GM13977 (cell line): ENCODE data around the gene NAXE.

Experiments
- DNase-seq: peaks from one replicate; pipeline ENCODE4 v3.0.0; 2012; ENCODE audit warnings: low spot score
- CTCF ChIP-seq: IDR thresholded peaks from 2 replicates; pipeline ENCODE4 v1.5.1; 2012; ENCODE audit warnings: mild to moderate bottlenecking, control low read depth; ENCODE audit not compliant: insufficient read depth; ENCODE audit errors: extremely low read depth, missing control alignments
- in situ Hi-C: fragments of 300-500 bp; cut with MboI; formaldehyde crosslinking; loops from one replicate; pipeline ENCODE4 v1.12.0; 2022; ENCODE audit warnings: low sequenced_read_pairs, low pct_unique_long_range_greater_than_20kb, mixed read lengths, inconsistent platforms; ENCODE audit not compliant: unreplicated experiment

The NAXE gene

GRCh38 chr1:156590326-156591180 is 1.0 kb upstream of the NAXE start:
- in situ Hi-C loops: no loop called here
- no peak for DNase-seq
- no peak for TF ChIP-seq CTCF

- no peak for TF ChIP-seq CTCF
- no peak for DNase-seq
- in situ Hi-C loops: no loop called here
Observed at GRCh38 chr1:156591181-156591431, 470 bp upstream of the NAXE start.

- in situ Hi-C loops: no loop called here
- no peak for TF ChIP-seq CTCF
- no peak for DNase-seq
Observed at GRCh38 chr1:156592158-156592909, 758 bp downstream of the NAXE start.

DNA sequence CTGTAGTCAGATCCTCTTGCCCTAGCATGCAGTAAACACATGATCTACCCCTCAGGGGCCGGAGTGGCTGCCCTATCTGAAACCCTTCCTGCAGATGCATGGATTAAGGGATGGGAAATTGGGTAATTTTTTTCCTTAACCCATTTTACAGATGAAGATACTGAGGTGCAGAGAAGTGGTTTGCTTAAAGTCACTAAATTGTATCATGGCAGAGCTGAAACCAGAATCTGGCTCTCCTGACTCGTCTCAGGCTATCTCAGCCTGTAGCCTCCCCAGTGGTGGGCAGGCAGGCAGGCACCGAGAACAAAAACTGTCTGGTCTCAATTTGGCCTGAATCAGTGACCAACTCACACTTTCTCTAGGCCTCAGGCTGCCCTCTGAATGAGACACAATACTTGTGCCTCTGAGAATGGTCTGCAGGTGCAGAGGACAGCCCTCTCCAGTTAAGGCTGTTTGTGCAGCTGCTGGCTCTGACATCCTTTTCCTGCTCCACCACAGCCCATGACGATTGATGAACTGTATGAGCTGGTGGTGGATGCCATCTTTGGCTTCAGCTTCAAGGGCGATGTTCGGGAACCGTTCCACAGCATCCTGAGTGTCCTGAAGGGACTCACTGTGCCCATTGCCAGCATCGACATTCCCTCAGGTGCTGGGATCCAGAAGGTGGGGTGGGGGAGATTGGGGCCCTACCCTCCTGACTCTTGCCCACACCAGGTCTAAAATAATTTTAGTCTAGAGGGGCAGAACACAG is 1.5 kb downstream of the NAXE start:
- no peak for TF ChIP-seq CTCF
- in situ Hi-C loops: no loop called here
- no peak for DNase-seq

- no peak for TF ChIP-seq CTCF
- no peak for DNase-seq
- in situ Hi-C loops: no loop called here
Observed at GRCh38 chr1:156593661-156593989, 2.0 kb downstream of the NAXE start.

DNA sequence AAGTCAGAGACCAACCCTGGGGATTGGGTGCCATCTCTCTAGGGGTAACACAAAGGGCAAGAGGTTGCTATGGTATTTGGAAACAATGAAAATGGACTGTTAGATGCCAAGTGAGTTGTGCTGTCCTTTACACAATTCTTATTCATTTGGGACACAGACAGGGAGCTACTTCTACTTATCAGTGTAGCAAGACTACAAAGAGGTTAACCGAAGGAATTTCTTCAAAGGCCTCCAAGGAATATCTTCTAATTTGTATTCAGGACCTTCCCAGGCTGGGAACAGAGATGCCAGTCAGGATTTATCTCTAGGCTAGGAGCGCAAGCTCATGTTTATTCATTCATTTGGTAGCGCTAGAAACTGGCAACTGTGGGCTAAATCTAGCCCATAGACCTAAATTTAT is 2.6 kb downstream of the NAXE start:
- in situ Hi-C loops: no loop called here
- TF ChIP-seq CTCF: no peak
- no peak for DNase-seq
